HG03135 (cell line): ENCODE results near the gene SH3RF3.

ENCODE experiments used
- ATAC-seq: cut with Tn5 transposase; IDR thresholded peaks from one replicate; pipeline ENCODE4 v1.9.1; 2021; ENCODE audit warnings: mild to moderate bottlenecking, moderate library complexity; ENCODE audit not compliant: unreplicated experiment

SH3RF3 gene

GRCh38 chr2:109508556-109508955 lies 379.6 kb downstream of the SH3RF3 start:
- ATAC-seq, result no peak

GRCh38 chr2:109510136-109511028 lies 381.4 kb downstream of the SH3RF3 start:
- peak; percentile 36 for ATAC-seq

GRCh38 chr2:109511168-109511567 lies 382.2 kb downstream of the SH3RF3 start:
- ATAC-seq, result no peak

GRCh38 chr2:109512076-109512475 lies 383.1 kb downstream of the SH3RF3 start:
- no peak for ATAC-seq

GRCh38 chr2:109513230-109513629 lies 384.2 kb downstream of the SH3RF3 start:
- ATAC-seq, result no peak

GRCh38 chr2:109513749-109514588 lies 385.0 kb downstream of the SH3RF3 start:
- peak; percentile 65 for ATAC-seq

GRCh38 chr2:109514857-109515256 lies 385.9 kb downstream of the SH3RF3 start:
- no peak for ATAC-seq

- no peak for ATAC-seq
Measured at GRCh38 chr2:109516445-109517117, 387.6 kb downstream of the SH3RF3 start.

GRCh38 chr2:109517118-109517889 lies 388.3 kb downstream of the SH3RF3 start:
- no peak for ATAC-seq

- ATAC-seq, result no peak
Measured at GRCh38 chr2:109519513-109519912, 390.5 kb downstream of the SH3RF3 start.

- ATAC-seq, result no peak
Measured at GRCh38 chr2:109521233-109522062, 392.4 kb downstream of the SH3RF3 start.

GRCh38 chr2:109522063-109522374 lies 393.0 kb downstream of the SH3RF3 start:
- no peak for ATAC-seq

- ATAC-seq, result no peak
Measured at GRCh38 chr2:109523121-109523520, 394.1 kb downstream of the SH3RF3 start.

- no peak for ATAC-seq
Measured at GRCh38 chr2:109523536-109524361, 394.7 kb downstream of the SH3RF3 start.

GRCh38 chr2:109525836-109526235 lies 396.8 kb downstream of the SH3RF3 start:
- no peak for ATAC-seq

- no peak for ATAC-seq
Measured at GRCh38 chr2:109526442-109526970, 397.5 kb downstream of the SH3RF3 start.

- ATAC-seq, result no peak
Measured at GRCh38 chr2:109527079-109527478, 398.1 kb downstream of the SH3RF3 start.

- no peak for ATAC-seq
Measured at GRCh38 chr2:109527846-109528705, 399.1 kb downstream of the SH3RF3 start.
